ENCODE data around the gene RFX8.
"Not testable (repeated sequence)": the region's sequence is repeated elsewhere in the genome, so short reads cannot be mapped to it uniquely, and the experiment has no call there.

Gene RFX8

DNA sequence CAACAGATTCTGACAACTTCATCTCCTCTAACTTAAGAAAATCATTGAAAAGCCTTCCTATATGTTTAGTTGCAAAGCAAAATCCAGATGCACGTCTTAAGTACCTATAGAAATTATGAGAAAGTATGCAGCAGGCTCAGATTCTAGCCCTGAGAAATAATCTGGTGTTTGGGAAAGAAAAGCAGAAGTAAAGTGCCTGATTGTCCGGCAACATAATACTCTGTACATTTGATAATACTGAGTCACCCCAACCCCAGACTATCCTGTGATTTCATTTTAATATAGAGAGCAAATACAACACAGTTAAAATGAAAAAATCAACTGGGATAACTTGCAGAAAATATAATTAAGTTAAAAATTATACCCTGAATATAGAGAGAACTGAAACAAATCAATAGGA is 13.5 kb downstream of the RFX8 start:
- DNase-seq (ENCODE audit: insufficient read length, low spot score) (no peak), FAIRE-seq (no peak)
- TF ChIP-seq PAX5 (IDR thresholded peaks at IDR 0.05; ENCODE audit: insufficient read depth, low read length, severe bottlenecking) (no peak), POLR2A (IDR thresholded peaks at IDR 0.05; ENCODE audit: low read depth, low read length) (no peak)

DNA sequence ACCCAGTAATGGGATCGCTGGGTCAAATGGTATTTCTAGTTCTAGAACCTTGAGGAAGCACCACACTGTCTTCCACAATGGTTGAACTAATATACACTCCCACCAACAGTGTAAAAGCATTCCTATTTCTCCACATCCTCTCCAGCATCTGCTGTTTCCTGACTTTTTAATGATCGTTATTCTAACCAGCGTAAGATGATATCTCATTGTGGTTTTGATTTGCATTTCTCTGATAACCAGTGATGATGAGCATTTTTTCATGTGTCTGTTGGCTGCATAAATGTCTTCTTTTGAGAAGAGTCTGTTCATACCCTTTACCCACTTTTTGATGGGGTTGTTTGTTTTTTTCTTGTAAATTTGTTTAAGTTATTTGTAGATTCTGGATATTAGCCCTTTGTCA is 20.5 kb downstream of the RFX8 start:
- FAIRE-seq; DNase-seq (ENCODE audit: insufficient read length, low spot score): not testable (repeated sequence)

- TF ChIP-seq POU2F2 (IDR thresholded peaks at IDR 0.05; ENCODE audit: low read depth, low read length) (no peak), TAF1 (IDR thresholded peaks at IDR 0.05; ENCODE audit: low read depth, low read length) (no peak), POLR2A (IDR thresholded peaks at IDR 0.05; ENCODE audit: low read depth, low read length) (no peak), SPI1 (IDR thresholded peaks at IDR 0.05; ENCODE audit: low read depth, low read length) (no peak), PAX5 (IDR thresholded peaks at IDR 0.05; ENCODE audit: insufficient read depth, low read length, severe bottlenecking) (no peak), POLR2AphosphoS5 (IDR thresholded peaks at IDR 0.05; ENCODE audit: low read depth, low read length) (no peak)
- DNase-seq (ENCODE audit: insufficient read length, low spot score), result no peak
- no peak for FAIRE-seq
Observed at GRCh38 chr2:101450965-101451364, 23.9 kb downstream of the RFX8 start.

- TF ChIP-seq PAX5 (IDR thresholded peaks at IDR 0.05; ENCODE audit: insufficient read depth, low read length, severe bottlenecking) (no peak), POU2F2 (IDR thresholded peaks at IDR 0.05; ENCODE audit: low read depth, low read length) (no peak), SPI1 (IDR thresholded peaks at IDR 0.05; ENCODE audit: low read depth, low read length) (no peak), POLR2AphosphoS5 (IDR thresholded peaks at IDR 0.05; ENCODE audit: low read depth, low read length) (no peak), TAF1 (IDR thresholded peaks at IDR 0.05; ENCODE audit: low read depth, low read length) (no peak), POLR2A (IDR thresholded peaks at IDR 0.05; ENCODE audit: low read depth, low read length) (no peak)
- DNase-seq (ENCODE audit: insufficient read length, low spot score) (no peak), FAIRE-seq (no peak)
Observed at GRCh38 chr2:101446869-101447268, 28.0 kb downstream of the RFX8 start.

DNA sequence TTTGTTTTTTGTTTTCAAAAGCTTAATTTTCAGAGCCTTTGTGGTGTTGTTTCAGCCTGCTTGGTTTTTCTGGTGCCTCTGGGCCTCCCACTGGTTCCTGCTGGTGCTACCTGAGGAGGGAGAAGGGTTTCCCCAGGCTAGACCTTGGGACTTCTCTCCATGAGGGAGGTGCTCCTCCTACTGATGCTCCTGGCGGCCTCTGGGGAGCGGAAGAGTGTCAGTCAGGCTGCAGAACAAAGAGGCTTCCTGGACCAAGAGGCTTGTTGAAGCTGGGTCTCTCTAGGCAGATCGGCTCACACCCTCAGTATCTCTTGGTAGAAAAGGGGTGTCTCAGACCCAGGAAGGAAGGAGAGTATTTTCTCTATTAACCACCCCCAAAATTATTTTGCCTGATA is 32.2 kb downstream of the RFX8 start:
- FAIRE-seq (no peak), DNase-seq (ENCODE audit: insufficient read length, low spot score) (no peak)
- TF ChIP-seq TAF1 (IDR thresholded peaks at IDR 0.05; ENCODE audit: low read depth, low read length) (no peak), PAX5 (IDR thresholded peaks at IDR 0.05; ENCODE audit: insufficient read depth, low read length, severe bottlenecking) (no peak), POLR2A (IDR thresholded peaks at IDR 0.05; ENCODE audit: low read depth, low read length) (no peak), POU2F2 (IDR thresholded peaks at IDR 0.05; ENCODE audit: low read depth, low read length) (no peak), POLR2AphosphoS5 (IDR thresholded peaks at IDR 0.05; ENCODE audit: low read depth, low read length) (no peak), SPI1 (IDR thresholded peaks at IDR 0.05; ENCODE audit: low read depth, low read length) (no peak)

- no peak for DNase-seq (ENCODE audit: insufficient read length, low spot score)
- TF ChIP-seq POLR2A (IDR thresholded peaks at IDR 0.05; ENCODE audit: low read depth, low read length) (no peak), TAF1 (IDR thresholded peaks at IDR 0.05; ENCODE audit: low read depth, low read length) (no peak), POU2F2 (IDR thresholded peaks at IDR 0.05; ENCODE audit: low read depth, low read length) (no peak), PAX5 (IDR thresholded peaks at IDR 0.05; ENCODE audit: insufficient read depth, low read length, severe bottlenecking) (no peak), POLR2AphosphoS5 (IDR thresholded peaks at IDR 0.05; ENCODE audit: low read depth, low read length) (no peak), SPI1 (IDR thresholded peaks at IDR 0.05; ENCODE audit: low read depth, low read length) (no peak)
Observed at GRCh38 chr2:101442042-101442666, 32.8 kb downstream of the RFX8 start.

DNA sequence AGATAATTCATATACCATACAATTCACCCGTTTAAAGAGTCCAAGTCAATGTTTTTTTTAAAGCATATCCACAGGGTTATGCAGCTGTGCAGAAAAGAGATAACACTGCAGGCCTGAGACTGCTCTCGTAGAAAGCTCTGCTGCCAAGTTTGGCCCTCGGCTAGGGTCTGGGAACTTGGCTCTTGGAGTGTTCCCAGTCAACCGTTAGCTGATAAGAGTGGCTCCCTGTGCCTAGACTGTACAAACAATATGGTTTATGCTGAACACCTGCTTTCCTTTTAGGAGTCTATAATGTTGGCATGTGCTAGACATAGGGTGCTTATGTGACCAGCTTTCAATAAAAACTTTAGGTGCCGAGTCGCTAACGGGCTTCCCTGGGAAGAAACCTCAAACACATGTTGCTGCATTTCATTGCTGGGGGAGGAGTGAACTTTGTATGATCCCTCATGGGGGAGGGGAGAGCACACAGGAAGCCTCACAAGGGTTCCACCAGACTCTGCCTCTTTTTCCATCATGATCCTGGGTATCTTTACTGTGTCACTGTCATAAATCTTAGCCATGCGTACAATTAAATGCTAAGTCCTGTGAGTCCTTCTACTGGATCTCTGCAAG is 34.7 kb downstream of the RFX8 start:
- DNase-seq (ENCODE audit: insufficient read length, low spot score) (no peak), FAIRE-seq (no peak)
- no peak for TF ChIP-seq POLR2AphosphoS5 (IDR thresholded peaks at IDR 0.05; ENCODE audit: low read depth, low read length)
- TF ChIP-seq SPI1 (IDR thresholded peaks at IDR 0.05; ENCODE audit: low read depth, low read length), result no peak
- no peak for TF ChIP-seq POLR2A (IDR thresholded peaks at IDR 0.05; ENCODE audit: low read depth, low read length)

More at GRCh38 chr2:101442042-101442666, 32.8 kb downstream of the RFX8 start:
- FAIRE-seq, result no peak

DNA sequence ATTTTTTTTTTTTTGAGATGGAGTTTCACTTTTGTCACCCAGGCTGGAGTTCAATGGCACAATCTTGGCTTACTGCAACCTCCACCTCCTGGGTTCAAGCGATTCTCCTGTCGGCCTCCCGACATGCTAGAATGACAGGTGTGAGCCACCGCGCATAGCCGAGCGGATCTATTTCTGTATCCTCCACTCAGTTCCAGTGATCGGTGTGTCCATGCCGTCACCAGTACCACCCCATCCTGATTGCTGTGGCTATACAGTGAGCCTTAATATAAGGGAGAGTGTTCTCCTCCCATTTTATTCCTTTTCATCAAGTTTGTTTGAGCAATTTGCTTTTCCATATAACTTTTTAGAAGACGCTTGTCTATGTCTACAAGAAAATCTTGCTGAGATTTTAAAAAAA is 35.2 kb downstream of the RFX8 start:
- FAIRE-seq (no peak), DNase-seq (ENCODE audit: insufficient read length, low spot score) (no peak)
- TF ChIP-seq SPI1 (IDR thresholded peaks at IDR 0.05; ENCODE audit: low read depth, low read length), result no peak
- no peak for TF ChIP-seq PAX5 (IDR thresholded peaks at IDR 0.05; ENCODE audit: insufficient read depth, low read length, severe bottlenecking)
- TF ChIP-seq POLR2A (IDR thresholded peaks at IDR 0.05; ENCODE audit: low read depth, low read length), result no peak
- no peak for TF ChIP-seq POLR2AphosphoS5 (IDR thresholded peaks at IDR 0.05; ENCODE audit: low read depth, low read length)
- no peak for TF ChIP-seq TAF1 (IDR thresholded peaks at IDR 0.05; ENCODE audit: low read depth, low read length)

DNA sequence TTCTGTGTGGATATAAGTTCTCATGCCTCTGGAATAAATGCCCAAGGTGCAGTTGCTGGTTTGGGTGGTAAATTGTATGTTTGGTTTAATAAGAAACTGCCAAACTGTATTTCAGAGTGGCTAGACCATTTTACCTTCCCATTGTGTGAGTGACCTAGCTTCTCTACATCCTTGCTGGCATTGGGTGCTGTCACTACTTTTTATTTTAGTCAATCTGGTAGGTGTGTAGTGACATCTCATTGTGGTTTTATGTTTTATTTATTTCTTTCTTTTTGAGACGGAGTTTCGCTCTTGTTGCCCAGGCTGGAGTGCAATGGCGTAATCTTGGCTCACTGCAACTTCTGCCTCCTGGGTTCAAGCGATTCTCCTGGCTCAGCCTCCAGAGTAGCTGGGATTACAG is 36.4 kb downstream of the RFX8 start:
- FAIRE-seq; DNase-seq (ENCODE audit: insufficient read length, low spot score): not testable (repeated sequence)

- FAIRE-seq, result no peak
- no peak for DNase-seq (ENCODE audit: insufficient read length, low spot score)
- TF ChIP-seq TAF1 (IDR thresholded peaks at IDR 0.05; ENCODE audit: low read depth, low read length) (no peak), POLR2A (IDR thresholded peaks at IDR 0.05; ENCODE audit: low read depth, low read length) (no peak), PAX5 (IDR thresholded peaks at IDR 0.05; ENCODE audit: insufficient read depth, low read length, severe bottlenecking) (no peak), SPI1 (IDR thresholded peaks at IDR 0.05; ENCODE audit: low read depth, low read length) (no peak), POLR2AphosphoS5 (IDR thresholded peaks at IDR 0.05; ENCODE audit: low read depth, low read length) (no peak), POU2F2 (IDR thresholded peaks at IDR 0.05; ENCODE audit: low read depth, low read length) (no peak)
Observed at GRCh38 chr2:101435001-101435862, 39.7 kb downstream of the RFX8 start.

Data from GM12891 (cell line).